ENCODE results near the gene KRTAP5-2. TPM values are rescaled to one million over a fixed set of nuclear protein-coding genes. Genes with fewer than 3 reads are reported as not detected.
"Not testable (repeated sequence)": the region's sequence is repeated elsewhere in the genome, so short reads cannot be mapped to it uniquely, and the experiment has no call there.

Gene KRTAP5-2
- total RNA-seq, 2 donors from 2014 or later = not detected

DNA sequence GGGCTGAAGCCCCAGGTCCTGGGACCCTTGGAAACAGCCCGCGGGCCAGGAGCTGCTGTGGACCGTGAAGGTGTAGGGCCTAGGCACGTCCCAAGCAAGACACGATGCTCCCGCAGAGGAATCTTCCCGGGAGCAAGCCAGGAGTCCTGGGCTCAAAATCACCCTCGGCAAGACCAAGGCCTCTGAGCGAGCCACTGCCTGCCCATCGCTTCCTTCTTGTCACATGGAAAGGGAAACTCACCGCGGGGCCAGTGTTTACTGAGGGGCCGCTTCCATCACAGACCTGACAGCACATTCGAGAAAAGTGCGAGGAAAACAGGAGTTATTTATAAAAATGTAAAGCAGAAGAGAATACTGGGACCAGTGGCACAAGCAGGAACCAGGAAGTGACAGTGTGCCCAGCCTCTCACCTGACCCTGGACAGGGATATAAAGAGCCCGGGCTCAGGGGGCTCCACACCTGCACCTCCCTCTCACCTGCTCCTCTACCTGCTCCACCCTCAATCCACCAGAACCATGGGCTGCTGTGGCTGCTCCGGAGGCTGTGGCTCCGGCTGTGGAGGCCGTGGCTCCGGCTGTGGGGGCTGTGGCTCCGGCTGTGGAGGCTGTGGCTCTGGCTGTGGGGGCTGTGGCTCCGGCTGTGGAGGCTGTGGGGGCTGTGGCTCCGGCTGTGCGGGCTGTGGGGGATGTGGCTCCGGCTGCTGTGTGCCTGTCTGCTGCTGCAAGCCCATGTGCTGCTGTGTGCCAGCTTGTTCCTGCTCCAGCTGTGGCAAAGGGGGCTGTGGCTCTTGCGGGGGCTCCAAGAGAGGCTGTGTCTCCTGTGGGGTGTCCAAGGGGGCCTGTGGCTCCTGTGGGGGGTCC, 31.5 kb upstream of the KRTAP5-2 start, which contains the start of gene KRTAP5-5:
KRTAP5-5 (plus strand) TSS at position 450 of the 860 bp plus-strand sequence; CDS start at position 516, 66 bp downstream.
- intact Hi-C loops (cut with DNase I) = loop anchor here in 1 of 2 donors (5.0 kb wide), 1 partner anchor 1728 kb away; no protein-coding TSS in a partner anchor
- peak; percentile 67 for DNase-seq (ENCODE audit: low spot score)

DNA sequence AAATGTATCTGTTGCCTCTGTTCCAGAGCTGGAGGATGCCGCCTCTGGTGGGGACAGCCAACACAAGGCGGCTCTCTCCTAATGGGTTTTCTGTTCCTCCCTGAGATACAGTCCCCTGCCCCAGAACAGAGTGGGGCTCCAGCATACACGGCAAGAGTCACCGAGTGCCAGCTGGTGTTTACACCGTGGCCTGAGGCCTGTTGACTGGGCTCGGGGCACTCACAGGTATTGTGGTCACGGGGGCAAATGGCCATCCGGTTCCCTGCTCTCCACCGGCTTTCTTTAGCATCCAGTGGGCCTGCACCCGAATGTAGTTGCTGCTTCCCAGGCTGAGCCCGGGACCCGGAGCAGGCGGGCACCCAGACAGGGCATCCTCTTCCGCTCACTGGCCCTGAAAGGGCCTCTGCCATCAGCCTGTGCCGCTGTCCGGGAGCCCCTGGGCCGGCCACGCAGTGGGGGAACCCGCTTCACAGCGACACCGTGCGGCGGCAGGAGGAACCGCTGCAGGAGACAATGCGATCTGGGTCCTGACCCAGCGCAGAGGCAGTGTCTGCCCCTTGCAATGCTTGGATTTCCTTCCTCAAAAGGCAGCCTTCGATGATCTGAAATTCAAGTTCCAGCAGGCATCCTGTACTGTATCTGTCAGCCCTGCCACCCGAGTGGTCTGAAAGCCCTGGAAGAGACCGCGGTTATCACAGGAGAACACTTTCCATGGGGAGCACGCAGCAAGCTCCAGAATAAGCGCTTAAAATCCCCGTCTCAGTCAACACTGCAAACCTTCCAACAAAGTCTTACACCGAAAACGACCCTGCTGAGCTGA, 30.6 kb upstream of the KRTAP5-2 start:
- intact Hi-C loops (cut with DNase I) = loop anchor here in 1 of 2 donors (5.0 kb wide), 1 partner anchor 1729 kb away; no protein-coding TSS in a partner anchor
- peak; percentile 83 for DNase-seq (ENCODE audit: low spot score)

DNA sequence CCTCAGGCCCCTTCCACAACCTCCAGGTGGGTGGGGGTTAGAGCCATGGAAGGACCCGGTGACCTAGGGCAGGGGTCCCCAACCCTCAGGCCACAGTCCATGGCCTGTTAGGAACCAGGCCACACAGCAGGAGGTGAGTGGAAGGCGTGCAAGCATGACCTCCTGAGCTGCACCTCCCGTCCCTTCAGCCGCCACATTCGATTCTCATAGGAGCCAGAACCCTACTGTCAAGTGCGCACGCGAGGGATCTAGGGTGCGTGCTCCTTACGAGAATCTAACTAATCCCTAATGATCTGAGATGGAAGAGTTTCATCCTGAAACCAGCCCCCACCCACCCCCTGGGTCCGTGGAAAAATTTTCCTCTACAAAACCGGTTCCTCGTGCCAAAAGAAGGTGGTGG, 27.4 kb upstream of the KRTAP5-2 start:
- peak; percentile 58 for DNase-seq (ENCODE audit: low spot score)
- intact Hi-C loops (cut with DNase I) = loop anchor here in 1 of 2 donors (5.0 kb wide), 1 partner anchor 1732 kb away; no protein-coding TSS in a partner anchor

DNA sequence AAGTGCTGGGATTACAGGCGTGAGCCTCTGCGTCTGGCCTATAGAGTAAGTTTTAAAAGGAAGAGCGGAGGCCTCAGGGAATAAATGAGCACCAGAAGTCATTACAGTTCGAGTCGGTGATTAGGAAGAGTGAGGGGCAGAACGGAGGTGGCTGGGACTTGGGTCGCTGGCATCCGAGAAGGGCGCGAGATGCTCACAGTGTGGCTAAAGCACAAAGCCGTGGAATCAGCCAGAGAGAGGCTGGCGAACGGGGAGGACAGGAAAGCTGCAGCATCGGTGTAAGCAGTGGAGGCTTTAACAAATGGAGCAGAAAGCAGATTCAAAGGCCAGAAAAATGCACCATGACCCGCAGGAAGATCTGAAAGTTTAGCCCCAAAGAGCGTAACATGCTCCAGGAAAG, 26.5 kb upstream of the KRTAP5-2 start:
- peak; percentile 64 for DNase-seq (ENCODE audit: low spot score)
- intact Hi-C loops (cut with DNase I) = loop anchor here in 1 of 2 donors (5.0 kb wide), 1 partner anchor 1733 kb away; no protein-coding TSS in a partner anchor

DNA sequence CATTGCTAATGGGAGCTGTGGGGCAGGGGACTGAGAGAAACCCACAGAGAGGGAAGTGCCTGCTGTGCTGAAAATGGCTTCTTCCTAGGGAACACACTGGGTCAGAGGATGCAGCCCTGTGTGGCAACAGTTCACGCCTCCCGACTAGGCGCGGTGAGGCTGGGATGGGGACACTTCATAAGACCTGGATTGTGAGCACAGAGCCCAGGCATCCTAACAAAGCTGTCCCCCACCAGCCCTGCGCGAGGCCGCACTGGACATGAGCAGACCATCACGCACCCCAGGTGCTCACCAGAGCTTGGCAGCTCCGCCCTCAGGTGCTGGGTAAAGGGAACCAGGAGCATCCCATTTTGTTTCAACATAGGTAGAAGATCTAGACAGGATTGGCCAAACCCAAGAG, 25.6 kb upstream of the KRTAP5-2 start:
- intact Hi-C loops (cut with DNase I) = no loop called here
- peak; percentile 78 for DNase-seq (ENCODE audit: low spot score)

DNA sequence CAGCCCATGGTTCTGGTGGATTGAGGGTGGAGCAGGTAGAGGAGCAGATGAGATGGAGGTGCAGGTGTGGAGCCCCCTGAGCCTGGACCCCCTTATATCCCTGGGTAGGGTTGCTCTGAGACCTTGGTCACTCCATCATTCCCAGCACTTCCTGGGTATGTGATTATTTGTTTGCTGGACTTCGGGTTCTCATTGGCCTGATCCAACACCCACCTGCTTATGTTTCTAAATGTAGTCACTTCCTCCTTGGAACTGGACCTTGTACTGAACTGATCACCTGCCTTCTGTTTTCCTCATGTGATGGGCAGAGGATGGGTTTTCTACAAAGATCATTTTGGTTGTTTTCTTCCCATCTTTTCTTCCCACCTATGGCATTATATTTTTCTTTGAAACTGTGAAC, 24.0 kb upstream of the KRTAP5-2 start, which contains the start of gene KRTAP5-4:
KRTAP5-4 (minus strand) TSS at position 53 of the 400 bp plus-strand sequence; CDS start at position 8, 45 bp downstream.
- intact Hi-C loops (cut with DNase I) = no loop called here

DNA sequence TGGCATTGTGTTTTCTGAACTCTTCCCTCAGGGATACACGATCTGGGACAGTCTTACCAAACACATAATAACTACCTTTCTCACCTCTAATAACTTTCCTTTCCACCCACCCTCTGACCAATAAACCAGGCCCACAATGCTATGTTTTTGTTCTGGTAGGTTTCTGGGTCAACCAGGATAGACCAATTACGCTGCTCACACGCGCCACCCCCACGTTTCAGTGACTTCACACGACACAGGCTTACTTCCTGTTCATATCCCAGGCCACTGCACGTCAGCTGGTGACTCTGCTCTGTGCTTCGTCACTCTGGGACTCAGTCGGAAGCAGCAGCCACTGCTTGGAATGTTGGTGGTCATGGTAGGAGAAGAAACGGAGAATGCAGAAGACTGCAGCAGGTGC, 21.4 kb upstream of the KRTAP5-2 start:
- intact Hi-C loops (cut with DNase I) = no loop called here

More for the DNA sequence above, 24.0 kb upstream of the KRTAP5-2 start, which contains the start of gene KRTAP5-4:
- DNase-seq (ENCODE audit: low spot score) = no peak

DNA sequence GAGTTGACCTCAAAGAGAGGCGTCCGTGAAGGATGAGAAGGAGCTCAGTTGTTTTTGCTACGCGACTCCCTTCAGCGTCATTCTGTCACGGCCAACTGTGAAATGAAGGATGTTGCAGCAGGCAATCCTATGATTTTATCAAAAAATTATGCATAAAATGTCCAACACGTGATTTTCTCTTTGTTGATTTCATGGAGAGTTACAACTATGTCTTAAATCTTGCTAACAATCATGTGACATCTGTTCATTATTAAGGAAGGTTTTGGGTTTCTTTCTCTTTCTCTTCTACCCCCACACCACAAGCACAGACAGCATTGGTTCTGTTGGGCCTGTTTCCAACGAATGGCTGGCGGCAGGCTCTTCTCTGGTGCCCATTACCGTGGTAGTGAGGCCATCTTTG, 20.1 kb upstream of the KRTAP5-2 start:
- no peak for DNase-seq (ENCODE audit: low spot score)
- intact Hi-C loops (cut with DNase I) = no loop called here

More for the DNA sequence above, 21.4 kb upstream of the KRTAP5-2 start:
- no peak for DNase-seq (ENCODE audit: low spot score)

DNA sequence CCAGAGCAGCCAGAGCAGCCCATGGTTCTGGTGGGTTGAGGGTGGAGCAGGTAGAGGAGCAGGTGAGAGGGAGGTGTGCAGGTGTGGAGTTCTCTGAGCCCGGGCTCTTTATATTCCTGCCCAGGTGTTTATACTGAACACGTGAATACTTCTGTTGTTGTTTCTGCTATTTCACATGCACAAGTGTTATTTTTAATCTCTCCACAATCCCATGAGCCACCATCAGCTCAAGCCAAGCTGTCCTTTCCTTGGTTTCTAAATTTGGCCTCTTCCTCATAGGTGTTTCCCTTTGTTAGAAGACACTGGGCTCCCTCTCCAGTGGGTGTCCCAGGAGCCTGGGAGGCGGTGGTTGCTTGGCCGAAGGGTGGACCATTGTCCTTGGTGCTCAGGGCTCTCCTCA, 10.3 kb upstream of the KRTAP5-2 start, which contains the start of gene KRTAP5-3:
KRTAP5-3 (minus strand) TSS at position 101 of the 400 bp plus-strand sequence; CDS start at position 23, 78 bp downstream.
- peak; percentile 24 for DNase-seq (ENCODE audit: low spot score)
- intact Hi-C loops (cut with DNase I) = no loop called here

DNA sequence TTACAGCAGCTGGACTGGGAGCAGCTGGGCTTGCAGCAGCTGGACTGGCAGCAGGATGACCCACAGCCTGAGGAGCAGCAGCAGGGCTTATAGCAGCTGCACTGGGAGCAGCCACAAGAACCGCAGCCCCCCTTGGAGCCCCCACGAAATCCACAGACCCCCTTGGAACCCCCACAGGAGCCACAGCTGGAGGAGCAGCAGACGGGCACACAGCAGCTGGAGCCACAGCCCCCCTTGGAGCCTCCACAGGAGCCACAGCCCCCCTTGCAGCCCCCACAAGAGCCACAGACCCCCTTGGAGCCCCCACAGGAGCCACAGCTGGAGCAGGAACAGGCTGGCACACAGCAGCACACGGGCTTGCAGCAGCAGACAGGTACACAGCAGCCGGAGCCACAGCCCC, 9.8 kb upstream of the KRTAP5-2 start:
- DNase-seq (ENCODE audit: low spot score) = peak; percentile 26
- intact Hi-C loops (cut with DNase I) = not testable (repeated sequence)

DNA sequence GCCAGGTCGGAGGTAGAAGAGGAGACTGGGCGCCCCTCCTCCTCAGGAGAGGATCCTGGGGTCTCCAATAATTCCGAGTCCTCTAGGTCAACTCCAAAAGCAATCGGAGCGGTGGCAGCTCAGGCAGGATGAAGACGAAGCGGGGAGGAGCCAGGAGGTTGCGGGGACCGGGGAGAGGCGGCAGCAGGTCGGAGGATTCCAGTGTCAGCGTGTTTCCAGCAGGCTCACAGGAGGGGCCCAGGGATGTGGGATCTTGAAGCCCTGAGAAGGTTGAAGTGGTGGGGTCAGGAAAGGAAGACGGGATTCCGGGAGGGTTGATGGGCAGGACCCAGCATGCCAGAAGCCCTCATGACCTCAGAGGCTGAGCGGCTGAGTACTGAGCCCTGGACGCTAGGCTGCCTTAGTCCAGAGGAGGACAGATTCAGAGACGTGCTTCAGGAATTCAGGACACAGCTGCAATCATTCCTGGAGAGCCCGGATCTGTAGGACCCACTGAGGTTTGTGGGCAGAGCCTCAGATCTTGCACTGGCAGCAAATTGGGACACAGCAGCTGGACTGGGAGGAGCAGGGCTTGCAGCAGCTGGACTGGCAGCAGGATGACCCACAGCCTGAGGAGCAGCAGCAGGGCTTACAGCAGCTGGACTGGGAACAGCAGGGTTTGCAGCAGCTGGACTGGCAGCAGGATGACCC, 9.2 kb upstream of the KRTAP5-2 start:
- peak; percentile 61 for DNase-seq (ENCODE audit: low spot score)
- intact Hi-C loops (cut with DNase I) = not testable (repeated sequence)

DNA sequence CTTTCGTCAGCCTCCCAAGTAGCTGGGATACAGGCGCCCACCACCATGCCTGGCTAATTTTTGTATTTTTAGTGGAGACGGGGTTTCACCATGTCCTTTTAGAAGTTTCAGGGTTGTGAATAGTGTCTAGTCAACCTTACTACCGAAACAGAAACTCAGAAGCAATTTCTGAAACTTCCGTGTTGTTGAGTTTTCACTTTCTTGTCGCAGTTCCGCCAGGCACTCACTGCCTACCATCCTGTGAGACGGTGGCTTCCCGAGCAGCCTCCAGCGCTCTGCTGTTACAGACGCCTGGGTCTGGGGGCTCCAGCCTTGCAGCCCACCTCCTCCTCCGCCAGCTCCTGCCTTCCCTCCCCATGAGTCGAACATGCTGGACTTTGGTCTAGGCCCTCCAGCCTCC, 7.8 kb upstream of the KRTAP5-2 start:
- DNase-seq (ENCODE audit: low spot score); intact Hi-C loops (cut with DNase I): not testable (repeated sequence)

DNA sequence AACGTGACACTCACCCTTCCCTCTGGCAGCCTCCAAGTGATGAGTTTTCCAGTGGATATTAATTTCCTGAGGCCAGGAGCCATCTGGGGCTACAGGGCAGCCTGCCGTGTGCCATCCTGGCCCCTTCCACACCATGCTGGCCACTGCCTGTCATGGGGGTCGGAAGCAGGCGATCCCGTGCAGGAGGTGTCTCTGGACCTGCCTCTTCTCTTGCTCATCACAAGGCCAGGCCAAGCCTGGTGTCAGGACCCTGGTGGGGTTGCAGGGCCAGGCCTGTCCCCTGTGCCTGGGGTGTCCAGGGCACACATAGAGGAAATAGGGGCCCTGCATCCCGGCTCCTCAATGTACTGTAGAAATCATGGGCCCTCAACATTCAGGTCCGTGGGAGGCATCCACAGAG, 6.6 kb upstream of the KRTAP5-2 start:
- intact Hi-C loops (cut with DNase I) = no loop called here
- DNase-seq (ENCODE audit: low spot score) = peak; percentile 52

DNA sequence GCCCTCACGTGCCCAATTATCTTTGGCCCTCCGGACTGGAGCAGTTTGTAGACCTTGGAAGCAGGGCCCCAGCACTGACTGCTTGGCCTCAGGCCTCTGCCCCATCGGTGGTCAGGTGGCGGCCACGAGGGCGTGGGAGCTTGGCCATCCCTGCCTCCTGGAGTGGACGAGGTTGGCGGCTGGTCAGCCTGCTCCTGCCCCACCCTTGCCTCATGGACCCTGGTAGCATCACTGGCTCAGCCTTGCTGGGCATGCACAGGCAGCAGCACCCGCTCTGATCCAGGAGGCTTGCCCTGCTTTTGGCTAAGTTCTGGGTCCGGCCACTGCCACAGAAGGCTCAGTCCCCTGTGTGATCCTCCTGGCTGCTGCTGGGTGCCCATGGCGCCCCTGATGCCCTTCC, 6.1 kb upstream of the KRTAP5-2 start:
- peak; percentile 69 for DNase-seq (ENCODE audit: low spot score)
- intact Hi-C loops (cut with DNase I) = no loop called here

DNA sequence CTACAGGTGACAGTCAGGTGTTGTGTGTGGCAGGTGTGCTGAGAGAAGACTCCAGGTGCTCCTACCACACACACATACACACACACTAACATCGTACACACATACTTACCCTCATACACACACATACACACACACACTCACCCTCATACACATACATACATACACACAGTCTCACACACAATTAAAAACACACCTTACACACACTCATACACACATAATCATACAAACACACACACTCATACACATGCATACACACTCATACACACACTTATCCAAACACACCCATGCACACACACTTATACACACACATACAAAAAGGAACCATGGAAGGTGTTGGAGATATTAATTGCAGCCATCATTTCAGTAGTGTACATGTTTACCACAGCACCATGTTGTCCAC, 5.5 kb upstream of the KRTAP5-2 start:
- no peak for DNase-seq (ENCODE audit: low spot score)
- intact Hi-C loops (cut with DNase I) = no loop called here

DNA sequence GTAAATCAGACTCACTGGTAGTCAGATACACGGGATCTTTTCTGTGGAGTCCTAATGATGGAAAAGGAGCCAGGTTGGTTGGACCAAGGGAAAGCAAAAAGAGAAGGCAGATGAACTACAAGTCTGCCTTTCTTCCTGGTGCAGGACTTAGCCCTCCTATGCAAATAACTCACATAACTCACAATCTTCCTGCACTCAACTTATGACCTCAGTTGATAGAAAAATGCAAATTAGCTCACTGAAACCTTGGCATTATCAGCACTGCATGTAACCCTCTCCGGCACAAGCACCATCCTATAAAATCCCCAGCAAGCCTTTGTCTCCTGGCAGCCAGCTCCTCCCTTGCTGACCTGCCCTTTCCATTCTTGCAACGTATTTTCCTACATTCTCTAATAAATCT, 3.6 kb upstream of the KRTAP5-2 start:
- DNase-seq (ENCODE audit: low spot score); intact Hi-C loops (cut with DNase I): not testable (repeated sequence)

DNA sequence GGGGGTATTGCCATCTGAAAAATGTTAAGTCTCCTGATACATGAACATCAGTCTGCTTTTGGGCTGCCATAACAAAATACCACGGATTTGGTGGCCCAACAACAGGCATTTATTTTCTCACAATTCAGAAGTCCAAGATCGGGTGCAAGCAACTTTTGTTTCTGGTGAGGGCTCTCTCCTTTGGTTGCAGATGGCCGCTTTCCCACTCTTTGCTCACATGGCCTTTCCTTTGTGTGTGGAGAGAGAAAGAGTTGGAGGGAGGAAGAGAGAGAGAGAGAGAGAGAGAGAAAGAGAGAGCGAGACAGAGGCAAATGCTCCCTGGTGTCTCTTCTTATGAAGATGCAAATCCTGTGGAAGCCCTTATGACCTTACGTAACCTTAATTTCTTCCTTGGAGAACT, 2.5 kb upstream of the KRTAP5-2 start:
- intact Hi-C loops (cut with DNase I) = no loop called here
- DNase-seq (ENCODE audit: low spot score) = no peak

DNA sequence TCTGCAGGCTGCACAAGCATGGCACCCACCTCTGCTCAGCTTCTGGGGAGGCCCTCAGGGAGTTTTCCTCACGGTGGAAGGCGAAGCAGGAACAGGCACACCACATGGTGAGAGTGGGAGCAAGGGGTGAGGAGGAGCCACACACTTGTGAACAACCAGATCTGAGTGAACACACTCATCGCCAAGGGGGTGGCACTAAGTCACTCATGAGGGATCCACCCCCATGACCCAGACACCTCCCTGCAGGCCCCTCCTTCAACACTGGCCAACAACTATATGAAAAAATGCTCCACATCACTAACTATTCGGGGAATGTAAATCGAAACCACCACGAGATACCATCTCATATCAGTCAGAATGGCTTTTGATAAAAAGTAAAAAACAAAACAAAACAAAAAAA, 722 bp upstream of the KRTAP5-2 start:
- DNase-seq (ENCODE audit: low spot score) = peak; percentile 5
- intact Hi-C loops (cut with DNase I) = no loop called here

DNA sequence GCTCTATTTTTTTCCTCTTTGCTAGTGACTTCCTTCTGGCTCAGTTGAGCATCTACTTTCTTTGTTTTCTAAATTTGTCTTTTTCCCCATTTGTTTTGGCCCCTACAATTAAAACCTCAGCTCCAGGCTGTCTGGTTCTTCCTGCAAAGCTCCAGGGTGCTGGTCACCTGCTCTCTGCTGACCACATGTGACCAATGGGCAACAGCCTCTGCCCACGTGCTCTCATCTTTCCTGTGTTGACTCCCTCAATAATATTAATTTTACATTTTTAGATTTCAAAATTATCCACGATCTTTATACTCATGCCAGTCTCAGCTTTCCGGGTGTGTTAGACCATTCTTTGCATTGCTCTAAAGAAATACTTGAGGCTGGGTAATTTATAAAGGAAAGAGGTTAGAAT, 312 bp upstream of the KRTAP5-2 start:
- intact Hi-C loops (cut with DNase I) = not testable (repeated sequence)
- DNase-seq (ENCODE audit: low spot score) = peak; percentile 2

Measured in posterior vena cava (tissue), 2 donors.